Skeletal muscle cell (primary cell): Measurements from ENCODE around the gene ARHGEF39.
"Not testable (repeated sequence)": the region's sequence is repeated elsewhere in the genome, so short reads cannot be mapped to it uniquely, and the experiment has no call there.

Experiments used
- DNase-seq: peaks from one replicate; pipeline ENCODE4 v3.0.0-alpha.2; 2010; ENCODE audit warnings: low read depth
- H3K4me3 ChIP-seq: 2 replicates; pipeline ENCODE4 v1.5.1; 2011; ENCODE audit warnings: low read depth, mild to moderate bottlenecking, control low read depth, low read length, moderate library complexity

Gene ARHGEF39

GRCh38 chr9:35637427-35637955, 27.5 kb downstream of the ARHGEF39 start:
- H3K4me3 ChIP-seq, DNase-seq: not testable (repeated sequence)

- not testable (repeated sequence) for DNase-seq, H3K4me3 ChIP-seq
These were observed 28.1 kb downstream of the ARHGEF39 start for GRCh38 chr9:35636877-35637246.

DNA sequence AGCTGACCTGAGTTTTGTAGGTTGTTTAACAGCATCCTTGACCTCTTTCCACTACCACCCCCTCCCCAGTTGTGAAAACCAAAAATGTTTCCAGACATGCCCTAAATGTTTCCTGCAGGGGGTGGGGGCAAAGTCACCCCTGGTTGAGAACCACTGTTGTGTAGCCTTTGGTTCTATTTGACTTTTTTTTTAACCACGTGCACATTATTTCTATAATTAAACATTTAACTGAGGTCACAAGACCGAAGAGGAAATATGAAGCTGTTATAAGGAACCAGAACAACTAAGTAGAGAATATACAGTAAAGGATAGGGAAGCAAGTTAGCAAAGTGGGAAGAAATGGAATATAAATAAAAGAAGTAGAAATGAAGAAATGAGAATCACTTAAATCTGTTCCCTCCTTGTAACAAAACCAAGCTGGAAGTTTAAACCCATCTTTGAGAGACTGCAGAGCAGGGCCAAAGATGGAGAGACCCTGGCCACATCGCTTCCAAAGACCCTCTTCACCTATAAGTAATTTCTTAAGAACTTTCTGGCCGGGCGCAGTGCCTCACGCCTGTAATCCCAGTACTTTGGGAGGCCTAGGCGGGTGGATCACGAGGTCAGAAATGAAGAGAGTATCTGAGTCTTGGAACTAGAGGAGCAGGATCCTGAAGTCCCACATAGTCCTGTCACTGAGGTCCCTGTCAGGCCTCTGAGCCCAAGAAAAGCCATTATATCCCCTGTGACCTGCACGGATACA, 28.7 kb downstream of the ARHGEF39 start:
- no peak overlapping the region for H3K4me3 ChIP-seq
- no peak for DNase-seq

GRCh38 chr9:35635730-35636129, 29.3 kb downstream of the ARHGEF39 start:
- H3K4me3 ChIP-seq, result no peak overlapping the region

GRCh38 chr9:35629597-35629996, 35.4 kb downstream of the ARHGEF39 start:
- H3K4me3 ChIP-seq, result no peak overlapping the region
- no peak for DNase-seq

More at GRCh38 chr9:35635730-35636129, 29.3 kb downstream of the ARHGEF39 start:
- no peak for DNase-seq

DNA sequence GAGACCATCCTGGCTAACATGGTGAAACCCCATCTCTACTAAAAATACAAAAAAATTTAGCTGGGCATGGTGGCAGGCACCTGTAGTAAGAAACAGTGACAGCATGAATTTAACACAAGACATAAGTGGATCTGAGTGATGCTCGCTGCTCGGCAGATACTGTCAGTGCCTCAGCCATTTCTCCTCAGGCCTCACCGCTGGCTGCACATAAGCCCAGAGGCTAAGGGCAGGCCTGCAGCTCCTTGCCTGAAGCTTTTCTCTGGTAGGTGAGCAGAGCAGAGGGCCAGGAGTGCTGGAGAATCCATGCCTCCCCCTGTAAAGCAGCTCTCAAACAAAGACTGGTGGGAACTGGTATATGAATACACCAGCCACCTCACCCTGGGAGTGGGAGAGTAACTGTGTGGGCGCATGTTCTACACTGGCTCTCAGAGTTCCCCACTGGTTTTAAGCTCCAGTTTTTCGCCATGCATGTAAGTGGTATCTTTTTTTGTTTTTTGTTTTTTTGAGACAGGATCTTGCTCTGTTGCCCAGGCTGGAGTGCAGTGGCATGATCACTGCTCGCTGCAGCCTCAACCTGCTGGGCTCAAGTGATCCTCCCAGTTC, 36.5 kb downstream of the ARHGEF39 start:
- DNase-seq, result no peak
- H3K4me3 ChIP-seq, result no peak overlapping the region

DNA sequence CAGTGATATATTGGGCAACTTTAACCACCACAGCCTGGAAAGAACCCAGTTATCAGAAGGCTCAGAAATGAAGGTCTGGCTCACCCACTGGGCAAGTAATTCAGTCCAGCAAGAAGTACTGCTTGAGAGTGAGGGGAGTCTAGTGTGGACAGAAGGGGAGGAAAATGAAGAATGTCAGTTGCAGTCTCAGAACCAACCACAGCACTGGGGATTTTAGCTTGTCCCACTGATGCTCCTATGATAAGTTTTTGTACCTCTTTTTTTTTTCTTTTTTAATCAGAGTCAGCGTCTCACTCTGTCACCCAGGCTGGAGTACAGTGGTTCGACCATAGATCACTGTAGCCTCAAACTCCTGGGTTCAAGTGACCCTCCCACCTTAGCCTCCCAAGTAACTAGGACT, 37.4 kb downstream of the ARHGEF39 start:
- DNase-seq, result no peak
- no peak overlapping the region for H3K4me3 ChIP-seq

DNA sequence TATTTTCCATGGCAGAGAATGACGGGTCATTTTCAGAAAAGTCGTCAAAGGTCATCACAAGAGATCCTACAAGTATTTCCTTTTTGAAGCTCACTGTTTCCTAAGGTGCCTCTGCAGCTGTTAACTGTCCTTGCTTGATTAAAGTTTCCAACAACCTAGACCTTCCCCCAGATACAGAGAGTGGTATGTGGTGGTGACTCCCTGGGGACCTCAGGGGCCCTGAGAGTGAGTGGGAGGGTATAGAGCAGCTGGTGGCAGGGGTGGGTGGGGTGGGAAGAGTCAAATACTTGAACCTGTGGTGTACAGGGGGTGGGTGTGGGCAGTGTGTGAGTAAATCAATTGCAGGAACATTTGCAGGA, 45.2 kb downstream of the ARHGEF39 start:
- H3K4me3 ChIP-seq, result no peak overlapping the region
- DNase-seq, result no peak

DNA sequence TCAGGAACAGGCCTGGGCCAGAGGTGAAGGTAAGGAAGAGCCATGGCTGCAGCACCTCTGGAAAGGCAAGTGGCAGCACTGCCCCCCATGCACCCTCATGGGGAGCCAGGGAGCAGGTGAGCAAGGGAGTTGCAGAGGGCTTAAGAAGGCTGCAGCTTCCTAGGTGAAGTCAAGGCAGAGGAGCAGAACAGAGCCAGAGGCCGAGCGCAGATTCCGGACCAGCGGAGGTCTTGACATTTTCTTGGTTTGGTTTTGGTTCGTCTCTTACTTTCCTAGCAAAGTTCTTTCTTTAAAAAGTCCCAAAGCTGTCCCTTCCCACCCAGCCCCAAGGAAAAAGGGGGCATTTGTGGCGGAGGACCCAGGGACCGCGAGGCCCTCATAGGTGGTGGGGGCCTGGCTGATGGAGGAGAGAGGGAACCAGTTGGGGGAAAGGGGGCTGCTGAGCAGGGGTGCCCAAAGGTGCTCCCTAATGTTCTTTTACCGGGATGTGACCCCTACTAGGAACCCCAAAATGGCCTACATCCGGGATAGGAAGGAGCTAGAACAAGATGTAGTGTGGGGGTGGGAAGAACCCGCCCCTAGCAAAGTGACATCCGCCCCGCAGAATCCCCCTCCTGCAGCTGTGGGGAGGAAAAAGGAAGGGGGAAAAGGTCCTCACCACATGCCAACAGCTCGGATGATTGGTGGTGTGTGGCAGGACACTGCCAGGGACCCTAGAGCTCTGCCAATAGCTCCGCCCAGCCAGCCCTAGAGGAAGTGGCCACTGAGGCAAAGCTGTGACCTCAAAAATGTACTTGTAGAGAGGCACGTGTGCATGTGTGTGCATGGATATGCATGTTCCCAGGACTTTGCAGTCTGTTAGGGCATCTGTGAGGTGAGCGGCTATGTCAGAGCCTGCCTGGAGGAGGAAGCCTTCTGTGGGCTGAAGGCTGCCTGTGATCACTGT, 45.9 kb downstream of the ARHGEF39 start:
- DNase-seq, result no peak
- H3K4me3 ChIP-seq, result no peak overlapping the region

- no peak for DNase-seq
- H3K4me3 ChIP-seq, result peak within 1 kb of the TSS; percentile 37
These were observed 46.7 kb downstream of the ARHGEF39 start, which contains the start of gene CD72 for GRCh38 chr9:35618325-35618727. Gene CD72, minus strand, starts transcription at chr9:35618413. Its CDS starts 110 bp downstream, at chr9:35618303.

GRCh38 chr9:35617548-35617947, 47.4 kb downstream of the ARHGEF39 start:
- DNase-seq, result no peak
- no peak overlapping the region for H3K4me3 ChIP-seq

GRCh38 chr9:35616681-35617459, 48.1 kb downstream of the ARHGEF39 start:
- peak overlapping the region; percentile 37 for H3K4me3 ChIP-seq
- no peak for DNase-seq

DNA sequence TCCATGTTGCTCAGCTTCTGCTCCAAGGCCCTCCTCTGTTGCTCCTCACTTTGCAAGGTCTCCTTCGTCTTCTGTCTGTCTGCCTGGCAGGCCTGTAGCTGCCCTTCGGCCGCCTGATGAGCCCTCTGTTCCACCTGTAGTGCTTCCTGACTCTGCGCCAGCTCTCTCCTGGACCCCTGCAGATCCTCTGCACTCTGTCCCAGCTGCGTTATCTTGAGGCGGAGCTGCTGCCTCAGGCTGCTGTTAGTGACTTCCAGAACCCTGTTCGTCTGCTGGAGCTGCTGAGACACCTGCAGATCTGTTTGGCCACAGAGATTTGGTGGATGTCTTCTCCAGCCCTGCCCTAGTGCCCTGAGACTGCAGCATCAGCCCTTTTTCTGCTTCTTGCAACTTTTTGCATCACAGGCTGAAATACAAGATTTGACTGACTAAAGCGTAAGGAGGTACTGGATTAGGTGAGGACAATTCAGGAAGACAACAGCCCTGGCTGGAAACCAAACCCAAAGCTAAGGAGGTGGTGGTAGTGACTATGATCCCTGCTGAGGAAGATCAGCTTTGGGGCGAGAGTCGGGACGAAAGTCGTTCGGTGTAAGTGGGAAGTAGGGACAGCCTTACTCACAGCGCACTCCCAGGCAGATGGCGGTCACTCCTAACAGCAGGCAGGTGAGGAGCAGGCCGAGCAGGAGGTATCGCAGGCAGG, 48.9 kb downstream of the ARHGEF39 start:
- no peak for DNase-seq
- H3K4me3 ChIP-seq, result no peak overlapping the region

- no peak for DNase-seq
These were observed 52.2 kb downstream of the ARHGEF39 start for GRCh38 chr9:35612843-35613242.

GRCh38 chr9:35612066-35612465, 52.9 kb downstream of the ARHGEF39 start:
- not testable (repeated sequence) for H3K4me3 ChIP-seq, DNase-seq

More at GRCh38 chr9:35612843-35613242, 52.2 kb downstream of the ARHGEF39 start:
- H3K4me3 ChIP-seq, result no peak overlapping the region

- H3K4me3 ChIP-seq, result no peak overlapping the region
- DNase-seq, result no peak
These were observed 53.7 kb downstream of the ARHGEF39 start for GRCh38 chr9:35611230-35611797.

- no peak for DNase-seq
These were observed 55.2 kb downstream of the ARHGEF39 start for GRCh38 chr9:35609820-35610163.

More at GRCh38 chr9:35609820-35610163, 55.2 kb downstream of the ARHGEF39 start:
- H3K4me3 ChIP-seq, result no peak overlapping the region
